Vagina (tissue), 2 donors: ENCODE measurements around the gene AMBP.

Experiments
- POLR2A ChIP-seq, 2 donors: fragments of 450-650 bp; IDR thresholded peaks; one replicate each; pipeline ENCODE4 v1.6.1; 2017; ENCODE audit warnings: antibody characterized with exemption in 2 of 2, mild to moderate bottlenecking in 2 of 2, moderate library complexity in 2 of 2
- POLR2AphosphoS5 ChIP-seq, 2 donors: sonication (generic); formaldehyde crosslinking; IDR thresholded peaks; one replicate each; pipeline ENCODE4 v1.9.0; 2017; ENCODE audit warnings: antibody characterized with exemption in 2 of 2, mild to moderate bottlenecking in 2 of 2, low read depth in 1 of 2; ENCODE audit not compliant: insufficient read depth in 1 of 2
- TF ChIP-seq, protein P1 (sequence below), 3 experiments: fragments of 450-650 bp in 2 of 3; fragments of 200-600 bp in 1 of 3; sonication (generic) in 1 of 3; IDR thresholded peaks; one replicate each; pipeline ENCODE4 v1.5.1; 2017 to 2019; ENCODE audit warnings: antibody characterized with exemption in 3 of 3, mild to moderate bottlenecking in 2 of 3, moderate library complexity in 2 of 3

DNA sequence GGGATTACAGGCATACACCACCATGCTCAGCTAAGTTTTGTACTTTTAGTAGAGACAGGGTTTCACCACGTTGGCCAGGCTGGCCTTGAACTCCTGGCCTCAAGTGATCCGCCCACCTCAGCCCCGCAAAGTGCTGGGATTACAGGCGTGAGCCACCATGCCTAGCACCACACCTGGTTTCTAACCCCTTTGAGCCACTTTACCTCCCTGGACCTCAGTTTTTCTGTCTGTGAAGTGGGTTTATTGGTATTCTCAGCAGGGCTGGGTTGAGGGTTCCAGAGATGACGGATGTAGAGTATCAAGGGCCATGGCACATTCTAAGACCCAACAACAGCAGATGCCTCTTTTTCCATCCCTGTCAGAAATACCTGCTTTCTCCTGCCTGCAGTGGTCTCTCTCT lies 38.6 kb downstream of the AMBP start:
- TF ChIP-seq, protein P1, sequence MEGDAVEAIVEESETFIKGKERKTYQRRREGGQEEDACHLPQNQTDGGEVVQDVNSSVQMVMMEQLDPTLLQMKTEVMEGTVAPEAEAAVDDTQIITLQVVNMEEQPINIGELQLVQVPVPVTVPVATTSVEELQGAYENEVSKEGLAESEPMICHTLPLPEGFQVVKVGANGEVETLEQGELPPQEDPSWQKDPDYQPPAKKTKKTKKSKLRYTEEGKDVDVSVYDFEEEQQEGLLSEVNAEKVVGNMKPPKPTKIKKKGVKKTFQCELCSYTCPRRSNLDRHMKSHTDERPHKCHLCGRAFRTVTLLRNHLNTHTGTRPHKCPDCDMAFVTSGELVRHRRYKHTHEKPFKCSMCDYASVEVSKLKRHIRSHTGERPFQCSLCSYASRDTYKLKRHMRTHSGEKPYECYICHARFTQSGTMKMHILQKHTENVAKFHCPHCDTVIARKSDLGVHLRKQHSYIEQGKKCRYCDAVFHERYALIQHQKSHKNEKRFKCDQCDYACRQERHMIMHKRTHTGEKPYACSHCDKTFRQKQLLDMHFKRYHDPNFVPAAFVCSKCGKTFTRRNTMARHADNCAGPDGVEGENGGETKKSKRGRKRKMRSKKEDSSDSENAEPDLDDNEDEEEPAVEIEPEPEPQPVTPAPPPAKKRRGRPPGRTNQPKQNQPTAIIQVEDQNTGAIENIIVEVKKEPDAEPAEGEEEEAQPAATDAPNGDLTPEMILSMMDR (IDR thresholded peaks at IDR 0.05), result no peak
- no peak for TF ChIP-seq POLR2A (IDR thresholded peaks at IDR 0.05)
- no peak for TF ChIP-seq POLR2AphosphoS5 (IDR thresholded peaks at IDR 0.05; ENCODE audit: insufficient read depth in 1 of 2, low read depth in 1 of 2)
